ENCODE results near the gene KAZN. TPM values are rescaled to one million over a fixed set of nuclear protein-coding genes. Genes with fewer than 3 reads are reported as not detected.

KAZN gene
- total and polyA plus RNA-seq, 2 experiments from 2014 or later = 7.9 to 15.6 TPM

GRCh38 chr1:14567903-14568302, 30.6 kb upstream of the KAZN start:
- H4K20me1 ChIP-seq (ENCODE audit: insufficient read depth, poor library complexity, severe bottlenecking) = no peaks in the 10 kb centered on the region
- H3K4me2 ChIP-seq = no peak overlapping the region
- 92% methylated on average over 5 of the region's 5 CpGs for WGBS (ENCODE audit: low lambda C conversion rate, missing lambda C conversion rate)

GRCh38 chr1:14568716-14569355, 29.6 kb upstream of the KAZN start:
- Histone ChIP-seq H3K27ac (no peak overlapping the region), H3K79me2 (no peaks in the 10 kb centered on the region), H3K27me3 (no peaks in the 10 kb centered on the region), H3K4me3 (no peak overlapping the region), H3K36me3 (replicated peaks; ENCODE audit: insufficient read depth, low read depth) (no peaks in the 10 kb centered on the region), H3K4me2 (no peak overlapping the region), H3K4me1 (ENCODE audit: insufficient read depth) (no peaks in the 10 kb centered on the region), H3K9me2 (replicated peaks; ENCODE audit: insufficient read depth) (no peaks in the 10 kb centered on the region), H3K9me3 (ENCODE audit: low read depth) (no peaks in the 10 kb centered on the region), H4K20me1 (ENCODE audit: insufficient read depth, poor library complexity, severe bottlenecking) (no peaks in the 10 kb centered on the region), H2AFZ (no peak overlapping the region)
- TF ChIP-seq CTCF (IDR thresholded peaks at IDR 0.05; ENCODE audit: poor library complexity) = no peak
- TF ChIP-seq EZH2 (IDR thresholded peaks at IDR 0.05; ENCODE audit: borderline replicate concordance) = no peak
- no peak for TF ChIP-seq EZH2phosphoT487 (IDR thresholded peaks at IDR 0.05; ENCODE audit: low read depth, severe bottlenecking, unreplicated experiment)
- 89% methylated on average over 8 of the region's 8 CpGs for WGBS (ENCODE audit: low lambda C conversion rate, missing lambda C conversion rate)
- no peak for DNase-seq (ENCODE audit: low spot score)

More at GRCh38 chr1:14567903-14568302, 30.6 kb upstream of the KAZN start:
- H2AFZ ChIP-seq = no peak overlapping the region
- DNase-seq (ENCODE audit: low spot score) = no peak
- no peaks in the 10 kb centered on the region for H3K9me2 ChIP-seq (replicated peaks; ENCODE audit: insufficient read depth)
- H3K4me3 ChIP-seq = no peak overlapping the region
- H3K27me3 ChIP-seq = no peaks in the 10 kb centered on the region
- TF ChIP-seq EZH2phosphoT487 (IDR thresholded peaks at IDR 0.05; ENCODE audit: low read depth, severe bottlenecking, unreplicated experiment) (no peak), EZH2 (IDR thresholded peaks at IDR 0.05; ENCODE audit: borderline replicate concordance) (no peak), CTCF (IDR thresholded peaks at IDR 0.05; ENCODE audit: poor library complexity) (no peak)
- H3K4me1 ChIP-seq (ENCODE audit: insufficient read depth) = no peaks in the 10 kb centered on the region
- H3K36me3 ChIP-seq (replicated peaks; ENCODE audit: insufficient read depth, low read depth) = no peaks in the 10 kb centered on the region
- H3K9me3 ChIP-seq (ENCODE audit: low read depth) = no peaks in the 10 kb centered on the region
- no peak overlapping the region for H3K27ac ChIP-seq
- H3K79me2 ChIP-seq = no peaks in the 10 kb centered on the region

GRCh38 chr1:14570514-14570913, 28.0 kb upstream of the KAZN start:
- TF ChIP-seq EZH2phosphoT487 (IDR thresholded peaks at IDR 0.05; ENCODE audit: low read depth, severe bottlenecking, unreplicated experiment) (no peak), CTCF (IDR thresholded peaks at IDR 0.05; ENCODE audit: poor library complexity) (no peak), EZH2 (IDR thresholded peaks at IDR 0.05; ENCODE audit: borderline replicate concordance) (no peak)

More at GRCh38 chr1:14570514-14570913, 28.0 kb upstream of the KAZN start:
- no peaks in the 10 kb centered on the region for H3K36me3 ChIP-seq (replicated peaks; ENCODE audit: insufficient read depth, low read depth)
- no peaks in the 10 kb centered on the region for H3K9me3 ChIP-seq (ENCODE audit: low read depth)
- H2AFZ ChIP-seq = no peak overlapping the region
- no peak overlapping the region for H3K4me2 ChIP-seq
- no peaks in the 10 kb centered on the region for H4K20me1 ChIP-seq (ENCODE audit: insufficient read depth, poor library complexity, severe bottlenecking)
- H3K4me1 ChIP-seq (ENCODE audit: insufficient read depth) = no peaks in the 10 kb centered on the region
- WGBS (ENCODE audit: low lambda C conversion rate, missing lambda C conversion rate) = 84% methylated on average over 9 of the region's 9 CpGs
- no peak overlapping the region for H3K4me3 ChIP-seq
- no peak overlapping the region for H3K27ac ChIP-seq
- H3K9me2 ChIP-seq (replicated peaks; ENCODE audit: insufficient read depth) = no peaks in the 10 kb centered on the region
- H3K27me3 ChIP-seq = no peaks in the 10 kb centered on the region
- H3K79me2 ChIP-seq = no peaks in the 10 kb centered on the region
- no peak for DNase-seq (ENCODE audit: low spot score)
